ENCODE data around the gene DPEP2NB.
A peak's percentile ranks its signal among the peaks of the same experiment; 100 is the strongest.
"Not testable (repeated sequence)": the region's sequence is repeated elsewhere in the genome, so short reads cannot be mapped to it uniquely, and the experiment has no call there.

DPEP2NB gene, protein sequence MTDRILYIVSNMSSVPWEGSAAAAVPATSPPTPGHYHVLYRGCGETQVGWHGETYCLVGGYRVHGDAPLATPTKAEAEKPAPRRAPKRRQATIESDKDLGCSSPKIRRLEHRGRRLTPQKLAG

GRCh38 chr16:68015681-68016080, at the start of gene DPEP2NB:
Gene DPEP2NB, minus strand, starts transcription at chr16:68015911. Its CDS starts 141 bp downstream, at chr16:68015770.
- DNase-seq (ENCODE audit: low read depth): no peak

GRCh38 chr16:68064791-68065365, 49.2 kb upstream of the DPEP2NB start:
- peak; percentile 49 for DNase-seq (ENCODE audit: low read depth)

DNA sequence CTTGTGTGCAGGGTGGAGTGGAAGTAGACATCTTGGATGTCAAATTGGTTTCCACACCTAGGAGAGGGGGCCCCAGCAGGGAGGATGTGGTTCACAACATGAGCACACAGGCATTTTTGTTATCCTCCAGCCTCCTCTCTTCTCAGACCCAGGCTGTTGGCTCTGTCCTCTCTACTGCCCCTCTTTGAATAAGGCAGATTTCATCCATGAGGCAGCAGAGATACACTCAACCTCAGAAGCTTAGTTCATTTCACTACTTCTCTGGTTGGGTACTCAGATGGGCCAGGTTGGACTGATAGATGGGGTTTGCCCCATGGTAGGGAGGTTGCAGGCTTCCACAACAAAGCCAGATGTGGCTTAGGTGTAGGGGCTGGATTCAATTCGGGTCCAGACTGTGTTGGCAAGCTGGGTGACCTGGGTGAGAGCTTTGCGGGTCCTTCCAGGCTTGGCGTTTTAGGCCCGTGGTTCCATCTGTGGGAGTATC, 47.2 kb upstream of the DPEP2NB start:
- no peak for DNase-seq (ENCODE audit: low read depth)

GRCh38 chr16:68061396-68061795, 45.7 kb upstream of the DPEP2NB start:
- DNase-seq (ENCODE audit: low read depth): no peak

DNA sequence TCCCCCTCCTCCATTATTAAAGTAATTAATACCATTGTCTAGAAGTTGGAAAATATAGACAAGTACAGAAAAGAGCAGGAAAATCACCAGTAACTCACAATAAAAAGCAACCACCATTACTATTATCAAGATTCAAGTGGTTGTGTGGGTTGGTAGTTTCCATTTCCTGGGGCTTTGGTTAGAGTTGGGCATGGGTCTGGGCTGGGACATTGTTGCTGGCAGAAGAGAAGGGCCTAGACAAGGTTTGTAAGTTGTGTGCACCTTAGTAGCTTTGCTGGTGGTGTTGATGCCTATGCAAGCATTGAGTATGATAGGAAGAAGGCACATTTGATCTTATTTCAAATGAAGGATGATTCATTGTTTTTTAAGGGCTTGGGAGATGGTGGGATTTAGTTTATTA, 44.1 kb upstream of the DPEP2NB start:
- no peak for DNase-seq (ENCODE audit: low read depth)

DNA sequence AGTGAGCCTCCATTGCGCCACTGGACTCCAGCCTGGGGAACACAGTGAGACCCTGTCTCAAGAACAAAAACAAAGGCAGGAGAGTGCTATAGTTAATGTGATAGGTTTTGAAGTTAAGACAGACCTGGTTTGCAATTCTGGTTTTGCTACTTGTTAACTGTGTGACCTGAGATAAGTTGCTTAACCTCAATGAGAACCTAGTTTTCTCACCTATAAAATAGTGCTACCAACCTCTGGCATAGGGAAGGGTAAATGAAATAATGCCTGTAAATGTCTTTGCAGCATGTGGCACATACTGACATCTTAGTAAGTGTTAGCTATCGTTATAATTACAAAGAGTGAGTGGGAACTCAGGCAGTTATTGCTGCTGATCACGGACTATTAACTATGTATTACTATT, 39.7 kb upstream of the DPEP2NB start:
- DNase-seq (ENCODE audit: low read depth): no peak

DNA sequence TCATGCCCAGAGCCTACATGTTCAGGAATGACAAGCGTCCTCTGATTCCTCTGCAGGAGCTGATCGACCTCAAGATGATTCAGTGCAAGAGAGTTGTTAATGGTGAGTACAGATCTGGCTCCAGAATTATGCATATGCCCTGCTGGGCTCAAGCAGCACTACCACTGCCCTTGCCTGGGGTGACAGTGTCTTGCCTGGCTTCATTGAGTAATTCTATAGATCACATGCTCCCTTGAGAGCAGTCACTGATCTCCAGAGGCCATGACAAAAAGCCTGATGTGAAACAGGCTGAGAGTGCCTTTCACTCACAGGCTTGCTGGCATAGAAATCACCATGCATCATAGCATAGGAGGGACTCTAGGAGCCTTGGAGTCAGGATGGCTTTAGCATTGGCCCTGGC, 33.7 kb upstream of the DPEP2NB start:
- no peak for DNase-seq (ENCODE audit: low read depth)

DNA sequence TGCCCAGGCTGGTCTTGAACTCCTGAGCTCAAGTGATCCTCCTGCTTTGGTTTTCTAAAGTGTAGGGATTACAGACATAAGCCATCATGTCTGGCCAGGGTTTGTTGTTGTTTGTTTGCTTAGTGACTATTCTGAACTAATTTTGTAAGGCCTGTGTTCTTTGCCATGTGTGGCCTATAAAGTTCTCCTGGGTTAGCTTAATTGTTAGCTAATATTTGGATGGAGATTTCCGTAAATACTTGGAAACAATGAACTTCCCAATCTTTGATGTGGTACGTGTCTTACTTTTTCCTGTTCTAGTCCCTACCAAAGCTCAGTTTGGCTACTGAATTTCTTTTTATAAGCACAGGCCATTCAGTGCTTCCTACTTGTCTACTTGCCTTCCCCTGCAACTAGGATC, 32.3 kb upstream of the DPEP2NB start:
- no peak for DNase-seq (ENCODE audit: low read depth)

DNA sequence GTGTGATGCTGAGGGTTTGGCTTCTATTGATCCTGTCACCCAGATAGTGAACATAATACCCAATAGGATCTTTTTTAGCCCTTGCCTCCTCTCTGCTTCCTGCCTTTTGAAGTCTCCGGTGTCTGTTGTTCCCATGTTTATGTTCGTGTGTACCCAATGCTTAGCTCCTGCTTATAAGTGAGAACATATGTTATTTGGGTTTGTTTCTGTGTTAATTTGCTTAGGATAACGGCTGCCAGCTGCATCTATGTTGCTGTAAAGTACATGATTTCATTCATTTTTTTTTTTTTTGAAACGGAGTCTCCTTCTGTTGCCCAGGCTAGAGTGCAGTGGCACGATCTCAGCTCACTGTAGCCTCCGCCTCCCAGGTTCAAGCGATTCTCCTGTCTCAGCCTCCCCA, 30.4 kb upstream of the DPEP2NB start:
- DNase-seq (ENCODE audit: low read depth): no peak

GRCh38 chr16:68041783-68042182, 26.1 kb upstream of the DPEP2NB start:
- no peak for DNase-seq (ENCODE audit: low read depth)

DNA sequence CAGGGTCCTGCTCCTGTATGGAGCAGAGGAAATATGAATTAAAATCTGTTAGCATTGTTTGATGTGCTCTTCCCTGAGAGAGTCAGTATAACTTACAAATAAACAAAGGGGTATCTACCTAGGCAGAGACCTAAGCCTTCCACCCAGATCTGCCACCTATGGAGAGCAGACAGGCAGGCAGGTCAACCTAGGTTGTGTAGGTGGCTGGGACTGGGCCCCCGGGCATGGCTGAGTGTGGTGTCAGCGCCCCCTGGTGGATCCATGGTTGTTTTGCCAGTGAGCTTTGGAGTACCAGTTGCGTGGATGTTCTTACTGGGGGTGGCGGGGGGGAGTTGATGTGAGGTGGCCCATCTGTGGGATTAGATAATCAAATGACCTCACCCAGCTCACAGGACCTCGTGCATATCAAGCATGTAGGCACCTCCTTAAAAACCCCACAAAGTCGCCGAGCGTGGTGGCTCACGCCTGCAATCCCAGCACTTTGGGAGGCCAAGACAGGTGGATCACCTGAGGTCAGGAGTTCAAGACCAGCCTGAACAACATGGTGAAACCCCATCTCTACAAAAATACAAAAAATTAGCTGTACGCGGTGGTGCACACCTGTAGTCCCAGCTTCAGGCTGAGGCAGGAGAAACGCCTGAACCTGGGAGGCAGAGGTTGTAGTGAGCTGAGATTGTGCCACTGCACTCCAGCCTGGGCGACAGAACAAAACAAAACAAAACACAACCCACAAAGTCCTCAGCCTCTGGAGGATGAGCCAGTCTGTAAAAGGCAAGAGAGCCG, 25.0 kb upstream of the DPEP2NB start:
- peak; percentile 82 for DNase-seq (ENCODE audit: low read depth)

DNA sequence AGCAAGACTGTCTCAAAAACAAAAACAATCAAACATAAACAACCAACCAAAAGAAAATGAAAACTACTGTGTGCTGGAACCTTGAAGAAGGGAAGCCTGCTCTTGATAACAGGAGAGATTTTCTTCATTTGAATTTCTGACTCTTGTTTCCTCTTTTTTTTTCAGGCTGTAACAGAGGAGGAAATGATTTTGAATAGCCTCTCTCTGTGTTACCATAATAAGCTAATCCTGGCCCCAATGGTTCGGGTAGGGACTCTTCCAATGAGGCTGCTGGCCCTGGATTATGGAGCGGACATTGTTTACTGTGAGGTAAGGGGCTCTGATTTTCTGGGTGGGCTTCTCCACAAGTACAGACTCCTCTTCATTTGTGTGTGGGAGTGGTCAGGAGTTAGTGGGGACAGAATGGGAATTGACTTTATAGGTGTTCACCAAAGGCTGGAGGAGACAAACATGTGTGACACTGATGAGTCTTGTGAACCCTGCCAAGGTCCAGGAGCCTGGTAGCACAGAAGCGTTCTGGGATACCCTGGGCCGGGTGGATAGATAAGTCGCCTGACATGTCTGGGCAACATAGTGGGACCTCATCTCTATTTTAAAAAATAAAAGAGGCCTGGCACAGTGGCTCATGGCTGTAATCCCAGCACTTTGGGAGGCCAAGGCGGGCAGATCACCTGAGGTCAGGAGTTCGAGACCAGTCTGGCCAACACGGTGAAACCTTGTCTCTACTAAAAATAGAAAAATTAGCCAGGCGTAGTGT, 22.3 kb upstream of the DPEP2NB start:
- no peak for DNase-seq (ENCODE audit: low read depth)

DNA sequence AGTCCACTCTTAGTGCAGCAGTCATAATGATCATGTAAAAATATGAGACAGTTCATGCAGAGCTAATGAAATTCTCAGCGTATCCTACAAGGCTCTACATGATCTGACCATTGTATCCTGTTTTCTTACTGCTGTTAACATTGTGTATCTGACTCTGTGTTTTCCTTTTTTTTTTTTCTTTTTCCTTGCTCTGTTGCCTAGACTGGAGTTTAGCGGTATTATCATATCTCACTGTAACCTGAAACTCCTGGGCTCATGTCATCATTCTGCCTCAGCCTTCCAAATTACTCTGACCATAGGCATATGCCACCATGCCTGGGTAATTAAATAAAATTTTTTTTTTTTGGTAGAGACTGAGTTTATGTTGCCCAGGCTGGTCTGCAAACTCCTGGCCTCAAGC, 19.5 kb upstream of the DPEP2NB start:
- DNase-seq (ENCODE audit: low read depth): no peak

DNA sequence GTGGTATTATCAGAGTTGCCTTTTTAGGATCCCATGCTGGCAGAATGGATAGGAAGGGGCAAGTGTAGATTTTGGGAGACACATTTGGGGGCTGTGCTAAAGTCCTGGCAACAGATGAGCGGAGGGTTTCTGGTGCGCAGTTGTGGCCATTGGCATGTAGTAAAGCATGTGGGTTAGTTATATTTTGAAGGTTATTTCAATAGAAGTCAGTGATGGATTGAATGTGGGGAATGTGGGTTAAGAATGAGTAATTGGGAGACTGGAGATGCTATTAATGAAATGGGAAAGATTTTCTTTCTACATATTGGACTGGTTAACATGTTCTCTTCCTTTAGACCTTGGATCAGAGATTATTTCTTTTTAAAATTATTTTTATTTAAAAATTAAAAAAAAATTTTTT, 17.4 kb upstream of the DPEP2NB start:
- DNase-seq (ENCODE audit: low read depth): no peak

DNA sequence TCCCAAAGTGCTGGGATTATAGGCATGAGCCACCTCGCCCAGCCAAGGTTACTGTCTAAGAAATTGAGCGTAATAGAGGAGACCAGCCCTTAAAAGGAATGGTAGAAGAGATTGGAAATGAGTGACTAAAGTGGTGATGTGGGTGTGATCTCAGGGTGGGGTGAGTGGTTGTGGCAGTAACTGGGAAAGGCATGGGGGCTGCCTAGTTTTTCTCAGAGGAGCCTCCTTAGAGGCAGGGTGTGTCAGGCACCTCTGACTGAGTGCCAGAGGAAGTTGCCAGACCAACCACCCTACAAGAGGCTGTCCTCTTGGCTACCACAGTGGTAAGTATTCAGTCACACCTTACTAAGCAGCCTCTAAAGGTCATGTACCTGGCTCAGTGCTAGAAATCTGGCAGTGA, 16.2 kb upstream of the DPEP2NB start:
- no peak for DNase-seq (ENCODE audit: low read depth)

- DNase-seq (ENCODE audit: low read depth): not testable (repeated sequence)
These were observed 14.4 kb upstream of the DPEP2NB start for GRCh38 chr16:68030108-68030507.

- no peak for DNase-seq (ENCODE audit: low read depth)
These were observed 13.3 kb upstream of the DPEP2NB start for GRCh38 chr16:68028996-68029395.

- DNase-seq (ENCODE audit: low read depth): peak; percentile 91
These were observed 7.2 kb upstream of the DPEP2NB start, which contains the start of the genes DDX28 and DUS2 for GRCh38 chr16:68022728-68023537. Gene DDX28, minus strand, starts transcription at chr16:68023232. Its CDS starts 30 bp downstream, at chr16:68023202. Gene DUS2, plus strand, starts transcription at chr16:68023284. Its CDS starts 14,740 bp downstream, at chr16:68038024.

DNA sequence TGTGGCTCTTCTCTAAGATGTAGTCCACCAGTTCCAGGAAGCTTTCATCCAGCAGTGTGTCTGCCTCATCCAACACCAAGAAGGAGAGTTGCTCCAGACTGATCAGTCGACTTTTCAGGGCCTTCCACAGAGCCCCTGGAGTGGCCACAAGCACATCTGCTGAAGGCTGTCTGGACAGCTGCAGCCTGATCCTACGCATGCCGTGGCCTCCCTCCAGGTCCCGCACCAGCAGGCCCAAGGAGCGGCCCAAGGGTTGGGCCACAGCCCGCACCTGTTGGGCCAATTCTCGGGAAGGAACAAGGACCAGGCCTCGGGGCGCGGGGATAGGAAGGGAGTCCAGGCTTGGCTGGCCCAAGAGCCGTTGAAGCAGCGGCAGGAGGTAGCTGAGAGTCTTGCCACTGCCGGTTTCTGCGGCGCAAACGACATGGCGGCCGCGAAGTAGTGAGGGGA, 6.6 kb upstream of the DPEP2NB start:
- DNase-seq (ENCODE audit: low read depth): no peak

- DNase-seq (ENCODE audit: low read depth): no peak
These were observed 5.8 kb upstream of the DPEP2NB start for GRCh38 chr16:68021490-68021889.

DNA sequence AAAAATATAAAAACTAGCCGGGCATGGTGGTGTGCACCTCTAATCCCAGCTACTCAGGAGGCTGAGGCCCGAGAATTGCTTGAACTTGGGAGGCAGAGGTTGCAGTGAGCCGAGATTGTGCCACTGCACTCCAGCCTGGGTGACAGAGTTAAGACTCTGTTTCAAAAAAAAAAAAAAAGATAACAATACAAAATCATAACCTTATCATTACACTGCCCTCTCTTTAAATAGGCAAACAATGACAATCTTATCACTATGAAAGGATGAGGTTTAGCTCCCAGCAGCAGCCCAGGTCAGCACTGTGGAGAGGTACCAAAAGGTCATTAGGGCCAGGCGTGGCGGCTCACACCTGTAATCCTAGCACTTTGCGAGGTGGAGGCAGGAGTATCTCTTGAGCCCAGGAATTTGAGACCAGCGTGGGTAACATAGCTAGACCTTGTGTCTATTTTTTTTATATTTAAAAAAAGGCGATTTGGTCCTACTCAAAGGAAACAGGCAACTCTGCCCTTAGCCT, 3.5 kb upstream of the DPEP2NB start:
- no peak for DNase-seq (ENCODE audit: low read depth)
